ENCODE results near the gene PNPO.

- peak; percentile 88 for TF ChIP-seq CTCF (IDR thresholded peaks at IDR 0.05)
- no peak for TF ChIP-seq EZH2 (IDR thresholded peaks at IDR 0.05)
- no peak for TF ChIP-seq EZH2phosphoT487 (IDR thresholded peaks at IDR 0.05)
Observed at GRCh38 chr17:47946929-47947397, 5.6 kb downstream of the PNPO start.
